Measurements from ENCODE around the gene EML6.

DNA sequence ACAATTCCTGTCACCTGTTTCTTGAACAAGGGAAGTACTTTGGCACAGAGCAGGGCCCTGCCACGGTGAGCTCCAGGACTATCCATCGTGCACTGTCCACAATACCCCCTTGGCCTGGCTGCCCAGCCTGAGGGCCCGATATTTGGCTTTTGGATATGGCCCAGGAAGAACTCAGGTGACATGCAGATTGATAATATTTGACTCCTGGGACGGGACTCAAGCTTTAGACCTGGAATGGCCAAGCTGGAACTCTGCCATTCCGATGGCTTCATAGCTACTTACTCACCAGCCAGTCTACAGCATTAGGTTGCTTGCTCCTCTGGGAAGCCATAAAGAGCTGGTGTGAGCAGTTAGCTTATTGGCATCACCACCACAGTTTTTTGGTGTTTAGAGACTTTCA is 26.6 kb downstream of the EML6 start:
- TF ChIP-seq YY1 (IDR thresholded peaks at IDR 0.05; ENCODE audit: low read depth, low read length) (no peak), RFX5 (IDR thresholded peaks at IDR 0.05; ENCODE audit: borderline replicate concordance, low read depth, low read length) (no peak), KDM1A (IDR thresholded peaks at IDR 0.05; ENCODE audit: borderline replicate concordance, low read length) (no peak), TAF7 (optimal IDR thresholded peaks at IDR 0.05; ENCODE audit: borderline replicate concordance, low read depth, low read length) (no peak), HDAC6 (IDR thresholded peaks at IDR 0.05; ENCODE audit: low read depth, low read length) (no peak), CHD2 (IDR thresholded peaks at IDR 0.05; ENCODE audit: low read length) (no peak), TAF1 (IDR thresholded peaks at IDR 0.05; ENCODE audit: low read depth, low read length) (no peak)
- TF ChIP-seq, protein P1, sequence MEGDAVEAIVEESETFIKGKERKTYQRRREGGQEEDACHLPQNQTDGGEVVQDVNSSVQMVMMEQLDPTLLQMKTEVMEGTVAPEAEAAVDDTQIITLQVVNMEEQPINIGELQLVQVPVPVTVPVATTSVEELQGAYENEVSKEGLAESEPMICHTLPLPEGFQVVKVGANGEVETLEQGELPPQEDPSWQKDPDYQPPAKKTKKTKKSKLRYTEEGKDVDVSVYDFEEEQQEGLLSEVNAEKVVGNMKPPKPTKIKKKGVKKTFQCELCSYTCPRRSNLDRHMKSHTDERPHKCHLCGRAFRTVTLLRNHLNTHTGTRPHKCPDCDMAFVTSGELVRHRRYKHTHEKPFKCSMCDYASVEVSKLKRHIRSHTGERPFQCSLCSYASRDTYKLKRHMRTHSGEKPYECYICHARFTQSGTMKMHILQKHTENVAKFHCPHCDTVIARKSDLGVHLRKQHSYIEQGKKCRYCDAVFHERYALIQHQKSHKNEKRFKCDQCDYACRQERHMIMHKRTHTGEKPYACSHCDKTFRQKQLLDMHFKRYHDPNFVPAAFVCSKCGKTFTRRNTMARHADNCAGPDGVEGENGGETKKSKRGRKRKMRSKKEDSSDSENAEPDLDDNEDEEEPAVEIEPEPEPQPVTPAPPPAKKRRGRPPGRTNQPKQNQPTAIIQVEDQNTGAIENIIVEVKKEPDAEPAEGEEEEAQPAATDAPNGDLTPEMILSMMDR (IDR thresholded peaks at IDR 0.05; ENCODE audit: control extremely low read depth in 1 of 3, insufficient read depth in 1 of 3, low read depth in 1 of 3, low read length in 3 of 3), result no peak
